ENCODE measurements around the gene ITFG1.
"Not testable (repeated sequence)": the region's sequence is repeated elsewhere in the genome, so short reads cannot be mapped to it uniquely, and the experiment has no call there.

The ITFG1 gene

GRCh38 chr16:47197536-47198179 lies 263.2 kb downstream of the ITFG1 start:
- Histone ChIP-seq H3K36me3 (ENCODE audit: control insufficient read depth in 4 of 4, insufficient read depth in 4 of 4, low read length in 3 of 4) (peaks cover 0 to 5% (median 2%) of the 10 kb centered on the region in 4 experiments), H3K9me3 (ENCODE audit: control extremely low read depth in 1 of 5, control insufficient read depth in 4 of 5, insufficient read depth in 2 of 5, low read depth in 1 of 5, low read length in 4 of 5) (no peaks in the 10 kb centered on the region), H3K27ac (ENCODE audit: insufficient read depth in 1 of 2, low read depth in 1 of 2, low read length in 2 of 2, poor library complexity in 1 of 2, severe bottlenecking in 2 of 2) (no peak overlapping the region), H3K4me1 (ENCODE audit: control extremely low read depth in 1 of 4, control insufficient read depth in 4 of 4, insufficient read depth in 4 of 4, low read length in 3 of 4) (no peaks in the 10 kb centered on the region), H3K4me3 (ENCODE audit: control insufficient read depth in 1 of 7, extremely low read depth in 1 of 7, insufficient read depth in 4 of 7, low read depth in 2 of 7, low read length in 6 of 7) (no peak overlapping the region), H3K27me3 (replicated peaks in 2 of 5; ENCODE audit: control insufficient read depth in 4 of 5, insufficient read depth in 5 of 5, low read length in 4 of 5) (no peaks in the 10 kb centered on the region)
- ChIA-PET POLR2A (no interaction called here), CTCF (interaction anchor here (0.7 to 1.5 kb wide), 2 partner anchors 8 to 1979 kb away, joined by 3 read pairs; no protein-coding TSS in a partner anchor)
- no peak for DNase-seq
- WGBS (ENCODE audit: insufficient coverage), result 100% methylated on average over 2 of the region's 6 CpGs

- no peak for DNase-seq
- no peak overlapping the region for H3K27ac ChIP-seq (ENCODE audit: insufficient read depth in 1 of 2, low read depth in 1 of 2, low read length in 2 of 2, poor library complexity in 1 of 2, severe bottlenecking in 2 of 2)
- no peaks in the 10 kb centered on the region for H3K4me1 ChIP-seq (ENCODE audit: control extremely low read depth in 1 of 4, control insufficient read depth in 4 of 4, insufficient read depth in 4 of 4, low read length in 3 of 4)
- peaks cover 0 to 3% (median 0%) of the 10 kb centered on the region in 5 experiments for H3K9me3 ChIP-seq (ENCODE audit: control extremely low read depth in 1 of 5, control insufficient read depth in 4 of 5, insufficient read depth in 2 of 5, low read depth in 1 of 5, low read length in 4 of 5)
- H3K36me3 ChIP-seq (ENCODE audit: control insufficient read depth in 4 of 4, insufficient read depth in 4 of 4, low read length in 3 of 4), result peaks cover 0 to 11% (median 5%) of the 10 kb centered on the region in 4 experiments
- ChIA-PET POLR2A (no interaction called here), CTCF (no interaction called here)
- no peak overlapping the region for H3K4me3 ChIP-seq (ENCODE audit: control insufficient read depth in 1 of 7, extremely low read depth in 1 of 7, insufficient read depth in 4 of 7, low read depth in 2 of 7, low read length in 6 of 7)
- 94% methylated on average over 3 of the region's 5 CpGs for WGBS (ENCODE audit: insufficient coverage)
- no peaks in the 10 kb centered on the region for H3K27me3 ChIP-seq (replicated peaks in 2 of 5; ENCODE audit: control insufficient read depth in 4 of 5, insufficient read depth in 5 of 5, low read length in 4 of 5)
Observed at GRCh38 chr16:47196457-47196856, 264.4 kb downstream of the ITFG1 start.

- H3K4me3 ChIP-seq (ENCODE audit: control insufficient read depth in 1 of 7, extremely low read depth in 1 of 7, insufficient read depth in 4 of 7, low read depth in 2 of 7, low read length in 6 of 7), result no peak overlapping the region
- no peak for DNase-seq
- peaks cover 0 to 4% (median 2%) of the 10 kb centered on the region in 5 experiments for H3K9me3 ChIP-seq (ENCODE audit: control extremely low read depth in 1 of 5, control insufficient read depth in 4 of 5, insufficient read depth in 2 of 5, low read depth in 1 of 5, low read length in 4 of 5)
- no peak overlapping the region for H3K27ac ChIP-seq (ENCODE audit: insufficient read depth in 1 of 2, low read depth in 1 of 2, low read length in 2 of 2, poor library complexity in 1 of 2, severe bottlenecking in 2 of 2)
- H3K36me3 ChIP-seq (ENCODE audit: control insufficient read depth in 4 of 4, insufficient read depth in 4 of 4, low read length in 3 of 4), result no peaks in the 10 kb centered on the region
- H3K4me1 ChIP-seq (ENCODE audit: control extremely low read depth in 1 of 4, control insufficient read depth in 4 of 4, insufficient read depth in 4 of 4, low read length in 3 of 4), result no peaks in the 10 kb centered on the region
- H3K27me3 ChIP-seq (replicated peaks in 2 of 5; ENCODE audit: control insufficient read depth in 4 of 5, insufficient read depth in 5 of 5, low read length in 4 of 5), result no peaks in the 10 kb centered on the region
- CTCF ChIA-PET, result no interaction called here
- WGBS (ENCODE audit: insufficient coverage), result no CpG with 5 or more reads among the region's 3 CpGs
- POLR2A ChIA-PET, result no interaction called here
Observed at GRCh38 chr16:47182318-47182717, 278.5 kb downstream of the ITFG1 start.

- H3K4me3 ChIP-seq (ENCODE audit: control insufficient read depth in 1 of 7, extremely low read depth in 1 of 7, insufficient read depth in 4 of 7, low read depth in 2 of 7, low read length in 6 of 7); DNase-seq; H3K27me3 ChIP-seq (replicated peaks in 2 of 5; ENCODE audit: control insufficient read depth in 4 of 5, insufficient read depth in 5 of 5, low read length in 4 of 5); H3K4me1 ChIP-seq (ENCODE audit: control extremely low read depth in 1 of 4, control insufficient read depth in 4 of 4, insufficient read depth in 4 of 4, low read length in 3 of 4); H3K9me3 ChIP-seq (ENCODE audit: control extremely low read depth in 1 of 5, control insufficient read depth in 4 of 5, insufficient read depth in 2 of 5, low read depth in 1 of 5, low read length in 4 of 5); H3K27ac ChIP-seq (ENCODE audit: insufficient read depth in 1 of 2, low read depth in 1 of 2, low read length in 2 of 2, poor library complexity in 1 of 2, severe bottlenecking in 2 of 2); H3K36me3 ChIP-seq (ENCODE audit: control insufficient read depth in 4 of 4, insufficient read depth in 4 of 4, low read length in 3 of 4); POLR2A ChIA-PET; CTCF ChIA-PET: not testable (repeated sequence)
- WGBS (ENCODE audit: insufficient coverage), result 100% methylated on average over 10 of the region's 31 CpGs
Observed at GRCh38 chr16:47181066-47181465, 279.8 kb downstream of the ITFG1 start.

GRCh38 chr16:47180073-47180472 lies 280.8 kb downstream of the ITFG1 start:
- POLR2A ChIA-PET, result no interaction called here
- 98% methylated on average over 6 of the region's 8 CpGs for WGBS (ENCODE audit: insufficient coverage)

GRCh38 chr16:47175152-47175551 lies 285.7 kb downstream of the ITFG1 start:
- H3K27ac ChIP-seq (ENCODE audit: insufficient read depth in 1 of 2, low read depth in 1 of 2, low read length in 2 of 2, poor library complexity in 1 of 2, severe bottlenecking in 2 of 2), result no peak overlapping the region
- H3K9me3 ChIP-seq (ENCODE audit: control extremely low read depth in 1 of 5, control insufficient read depth in 4 of 5, insufficient read depth in 2 of 5, low read depth in 1 of 5, low read length in 4 of 5), result peaks cover 0 to 4% (median 0%) of the 10 kb centered on the region in 5 experiments
- ChIA-PET POLR2A (no interaction called here), CTCF (no interaction called here)
- no peaks in the 10 kb centered on the region for H3K4me1 ChIP-seq (ENCODE audit: control extremely low read depth in 1 of 4, control insufficient read depth in 4 of 4, insufficient read depth in 4 of 4, low read length in 3 of 4)
- DNase-seq, result no peak
- H3K4me3 ChIP-seq (ENCODE audit: control insufficient read depth in 1 of 7, extremely low read depth in 1 of 7, insufficient read depth in 4 of 7, low read depth in 2 of 7, low read length in 6 of 7), result no peak overlapping the region
- H3K36me3 ChIP-seq (ENCODE audit: control insufficient read depth in 4 of 4, insufficient read depth in 4 of 4, low read length in 3 of 4), result no peaks in the 10 kb centered on the region
- no peaks in the 10 kb centered on the region for H3K27me3 ChIP-seq (replicated peaks in 2 of 5; ENCODE audit: control insufficient read depth in 4 of 5, insufficient read depth in 5 of 5, low read length in 4 of 5)

More at GRCh38 chr16:47180073-47180472, 280.8 kb downstream of the ITFG1 start:
- H3K27ac ChIP-seq (ENCODE audit: insufficient read depth in 1 of 2, low read depth in 1 of 2, low read length in 2 of 2, poor library complexity in 1 of 2, severe bottlenecking in 2 of 2), result no peak overlapping the region
- no peaks in the 10 kb centered on the region for H3K36me3 ChIP-seq (ENCODE audit: control insufficient read depth in 4 of 4, insufficient read depth in 4 of 4, low read length in 3 of 4)
- H3K4me1 ChIP-seq (ENCODE audit: control extremely low read depth in 1 of 4, control insufficient read depth in 4 of 4, insufficient read depth in 4 of 4, low read length in 3 of 4), result no peaks in the 10 kb centered on the region
- peaks cover 0 to 4% (median 2%) of the 10 kb centered on the region in 5 experiments for H3K9me3 ChIP-seq (ENCODE audit: control extremely low read depth in 1 of 5, control insufficient read depth in 4 of 5, insufficient read depth in 2 of 5, low read depth in 1 of 5, low read length in 4 of 5)
- no peak overlapping the region for H3K4me3 ChIP-seq (ENCODE audit: control insufficient read depth in 1 of 7, extremely low read depth in 1 of 7, insufficient read depth in 4 of 7, low read depth in 2 of 7, low read length in 6 of 7)
- H3K27me3 ChIP-seq (replicated peaks in 2 of 5; ENCODE audit: control insufficient read depth in 4 of 5, insufficient read depth in 5 of 5, low read length in 4 of 5), result no peaks in the 10 kb centered on the region
- DNase-seq, result no peak
- CTCF ChIA-PET, result no interaction called here

GRCh38 chr16:47162670-47163420 lies 298.0 kb downstream of the ITFG1 start:
- Histone ChIP-seq H3K4me3 (ENCODE audit: control insufficient read depth in 1 of 7, extremely low read depth in 1 of 7, insufficient read depth in 4 of 7, low read depth in 2 of 7, low read length in 6 of 7) (no peak overlapping the region), H3K9me3 (ENCODE audit: control extremely low read depth in 1 of 5, control insufficient read depth in 4 of 5, insufficient read depth in 2 of 5, low read depth in 1 of 5, low read length in 4 of 5) (no peaks in the 10 kb centered on the region), H3K4me1 (ENCODE audit: control extremely low read depth in 1 of 4, control insufficient read depth in 4 of 4, insufficient read depth in 4 of 4, low read length in 3 of 4) (no peaks in the 10 kb centered on the region), H3K36me3 (ENCODE audit: control insufficient read depth in 4 of 4, insufficient read depth in 4 of 4, low read length in 3 of 4) (peaks cover 0 to 5% (median 0%) of the 10 kb centered on the region in 4 experiments), H3K27ac (ENCODE audit: insufficient read depth in 1 of 2, low read depth in 1 of 2, low read length in 2 of 2, poor library complexity in 1 of 2, severe bottlenecking in 2 of 2) (no peak overlapping the region), H3K27me3 (replicated peaks in 2 of 5; ENCODE audit: control insufficient read depth in 4 of 5, insufficient read depth in 5 of 5, low read length in 4 of 5) (no peaks in the 10 kb centered on the region)
- no peak for DNase-seq
- CTCF ChIA-PET, result interaction anchor here (0.7 kb wide), 1 partner anchor 89 kb away, joined by 3 read pairs; no protein-coding TSS in a partner anchor
- WGBS (ENCODE audit: insufficient coverage), result 92% methylated on average over 4 of the region's 10 CpGs
- POLR2A ChIA-PET, result no interaction called here
